ENCODE data around the gene SOX10.

DNA sequence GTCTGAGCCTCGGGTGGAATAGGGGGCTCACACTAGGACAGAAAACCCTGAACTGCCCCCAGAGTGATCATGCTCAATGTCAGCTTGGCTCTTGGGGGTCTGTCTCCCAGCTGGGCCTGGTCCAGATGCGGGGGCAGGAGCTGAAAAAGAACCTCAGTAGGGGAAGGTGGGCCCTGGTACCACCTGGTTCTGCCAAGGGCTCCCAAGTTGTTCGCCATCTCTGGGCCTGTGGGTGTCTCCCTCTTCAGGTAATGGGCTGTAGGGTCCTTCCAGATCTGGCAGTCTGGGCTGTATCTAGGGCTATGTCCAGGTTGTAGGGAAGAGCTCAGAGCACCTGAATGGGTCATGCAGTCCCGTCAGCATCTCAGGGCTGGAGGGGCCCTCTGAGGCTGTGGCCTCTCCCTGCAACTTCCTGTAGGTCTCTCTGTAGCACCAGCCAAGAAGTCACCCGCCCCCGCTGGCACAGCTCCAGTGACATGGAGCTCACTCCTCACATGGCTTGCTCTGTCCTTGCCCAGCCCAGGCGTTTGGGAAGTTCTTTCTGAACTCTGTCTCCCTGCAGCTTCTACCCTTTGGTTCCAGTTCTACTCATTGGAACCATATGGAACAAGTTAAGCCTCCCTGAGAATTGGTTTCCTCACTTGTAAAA is 33.0 kb upstream of the SOX10 start:
- TF ChIP-seq, protein P1, sequence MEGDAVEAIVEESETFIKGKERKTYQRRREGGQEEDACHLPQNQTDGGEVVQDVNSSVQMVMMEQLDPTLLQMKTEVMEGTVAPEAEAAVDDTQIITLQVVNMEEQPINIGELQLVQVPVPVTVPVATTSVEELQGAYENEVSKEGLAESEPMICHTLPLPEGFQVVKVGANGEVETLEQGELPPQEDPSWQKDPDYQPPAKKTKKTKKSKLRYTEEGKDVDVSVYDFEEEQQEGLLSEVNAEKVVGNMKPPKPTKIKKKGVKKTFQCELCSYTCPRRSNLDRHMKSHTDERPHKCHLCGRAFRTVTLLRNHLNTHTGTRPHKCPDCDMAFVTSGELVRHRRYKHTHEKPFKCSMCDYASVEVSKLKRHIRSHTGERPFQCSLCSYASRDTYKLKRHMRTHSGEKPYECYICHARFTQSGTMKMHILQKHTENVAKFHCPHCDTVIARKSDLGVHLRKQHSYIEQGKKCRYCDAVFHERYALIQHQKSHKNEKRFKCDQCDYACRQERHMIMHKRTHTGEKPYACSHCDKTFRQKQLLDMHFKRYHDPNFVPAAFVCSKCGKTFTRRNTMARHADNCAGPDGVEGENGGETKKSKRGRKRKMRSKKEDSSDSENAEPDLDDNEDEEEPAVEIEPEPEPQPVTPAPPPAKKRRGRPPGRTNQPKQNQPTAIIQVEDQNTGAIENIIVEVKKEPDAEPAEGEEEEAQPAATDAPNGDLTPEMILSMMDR (IDR thresholded peaks at IDR 0.05 in 4 of 5, conservative IDR thresholded peaks at IDR 0.05 in 1 of 5): no peak
- no peak for TF ChIP-seq POLR2A (IDR thresholded peaks at IDR 0.05)
